HepG2 (cell line): ENCODE results near the gene RIPK3. TPM values are rescaled to one million over a fixed set of nuclear protein-coding genes. Genes with fewer than 3 reads are reported as not detected.

Source experiments
- ASH2L ChIP-seq: fragments of 300-600, 200-600 bp; sonication (generic); IDR thresholded peaks from 2 replicates; pipeline ENCODE4 v1.7.0; 2017; ENCODE audit warnings: low read depth, mild to moderate bottlenecking, moderate library complexity, mixed read lengths, low read length; ENCODE audit not compliant: insufficient read length
- ATAD3A ChIP-seq: sonication (generic); formaldehyde crosslinking; IDR thresholded peaks from 2 replicates; pipeline ENCODE4 v1.4.0; 2020; ENCODE audit warnings: missing genetic modification reagents
- CBX1 ChIP-seq: IDR thresholded peaks from one replicate; pipeline ENCODE4 v1.6.1; 2016; ENCODE audit warnings: antibody characterized with exemption, low read depth
- MTF1 ChIP-seq: sonication (generic); formaldehyde crosslinking; IDR thresholded peaks from 2 replicates; pipeline ENCODE4 v1.5.0; 2020; ENCODE audit warnings: missing genetic modification reagents
- PAX8 ChIP-seq: sonication (generic); formaldehyde crosslinking; IDR thresholded peaks from 2 replicates; pipeline ENCODE4 v1.8.0; 2022; ENCODE audit warnings: mild to moderate bottlenecking, missing genetic modification reagents, borderline replicate concordance
- PRDM15 ChIP-seq: sonication (generic); formaldehyde crosslinking; IDR thresholded peaks from 2 replicates; pipeline ENCODE4 v1.4.0; 2020; ENCODE audit warnings: missing genetic modification reagents
- SALL2 ChIP-seq: sonication (generic); formaldehyde crosslinking; IDR thresholded peaks from 2 replicates; pipeline ENCODE4 v1.8.1; 2023; ENCODE audit warnings: mild to moderate bottlenecking, missing genetic modification reagents, inconsistent platforms
- U2AF1 ChIP-seq: fragments of 200-400 bp; formaldehyde crosslinking; optimal IDR thresholded peaks from 2 replicates; pipeline ENCODE3; 2017; ENCODE audit warnings: mild to moderate bottlenecking, low read depth, low read length
- ZFP82 ChIP-seq: sonication (generic); formaldehyde crosslinking; IDR thresholded peaks from 2 replicates; pipeline ENCODE4 v1.5.1; 2020; ENCODE audit warnings: mild to moderate bottlenecking, missing genetic modification reagents, borderline replicate concordance
- ZFY ChIP-seq: sonication (generic); formaldehyde crosslinking; IDR thresholded peaks from 2 replicates; pipeline ENCODE4 v1.4.0; 2020; ENCODE audit warnings: missing genetic modification reagents
- ZNF20 ChIP-seq: sonication (generic); formaldehyde crosslinking; IDR thresholded peaks from 2 replicates; pipeline ENCODE4 v1.4.0; 2020; ENCODE audit warnings: mild to moderate bottlenecking, moderate library complexity, missing genetic modification reagents
- ZNF205 ChIP-seq: IDR thresholded peaks from 2 replicates; pipeline ENCODE4 v1.6.1; 2018; ENCODE audit warnings: missing biosample characterization, missing genetic modification reagents
- ZNF547 ChIP-seq: sonication (generic); formaldehyde crosslinking; IDR thresholded peaks from 2 replicates; pipeline ENCODE4 v1.5.1; 2020; ENCODE audit warnings: mild to moderate bottlenecking, missing genetic modification reagents
- polyA plus RNA-seq, 8 experiments: library from polyadenylated mRNA; depleted of rRNA in 3 of 8; stranded (reverse) in 7 of 8; unstranded in 1 of 8; fragments of >200 nt; fragmentation: Illumina TruSeq in 4 of 8; extraction: Trizol in 4 of 8; gene quantifications; 2 replicates each; pipeline versions ENCODE4 v1.2.1 to v1.2.3, GENCODE V29; 2011 to 2016; ENCODE audit warnings: low read depth in 4 of 8, missing spikeins in 1 of 8, mixed read lengths in 1 of 8; ENCODE audit not compliant: insufficient read depth in 1 of 8
- total RNA-seq, 5 experiments: library from RNA; depleted of rRNA; stranded (reverse); fragments of >200 nt; fragmentation: Illumina TruSeq; extraction: Trizol; gene quantifications; 2 replicates each; pipeline ENCODE4 v1.2.3, GENCODE V29; 2016; ENCODE audit warnings: low read depth in 1 of 5
- TF ChIP-seq, protein P1 (sequence below): sonication (generic); formaldehyde crosslinking; IDR thresholded peaks from 2 replicates; pipeline ENCODE4 v1.5.1; 2020; ENCODE audit warnings: mild to moderate bottlenecking, missing genetic modification reagents, borderline replicate concordance
- TF ChIP-seq, protein P2 (sequence below): sonication (generic); formaldehyde crosslinking; conservative IDR thresholded peaks from 2 replicates; pipeline ENCODE4 v1.8.0; 2022; ENCODE audit warnings: missing genetic modification reagents
- TF ChIP-seq, protein P3 (sequence below): sonication (generic); formaldehyde crosslinking; IDR thresholded peaks from 2 replicates; pipeline ENCODE4 v1.4.0; 2020; ENCODE audit warnings: mild to moderate bottlenecking, missing genetic modification reagents

RIPK3 gene
- total and polyA plus RNA-seq, 2 of the 13 experiments (the other 11 are each of a cell fraction or from before 2014, with no cell fraction given): not detected

- TF ChIP-seq ATAD3A (CRISPR knock-in tag): 0 out of 2 replicates have a peak, but pooled peaks have one; percentile 48
- TF ChIP-seq, protein P1, sequence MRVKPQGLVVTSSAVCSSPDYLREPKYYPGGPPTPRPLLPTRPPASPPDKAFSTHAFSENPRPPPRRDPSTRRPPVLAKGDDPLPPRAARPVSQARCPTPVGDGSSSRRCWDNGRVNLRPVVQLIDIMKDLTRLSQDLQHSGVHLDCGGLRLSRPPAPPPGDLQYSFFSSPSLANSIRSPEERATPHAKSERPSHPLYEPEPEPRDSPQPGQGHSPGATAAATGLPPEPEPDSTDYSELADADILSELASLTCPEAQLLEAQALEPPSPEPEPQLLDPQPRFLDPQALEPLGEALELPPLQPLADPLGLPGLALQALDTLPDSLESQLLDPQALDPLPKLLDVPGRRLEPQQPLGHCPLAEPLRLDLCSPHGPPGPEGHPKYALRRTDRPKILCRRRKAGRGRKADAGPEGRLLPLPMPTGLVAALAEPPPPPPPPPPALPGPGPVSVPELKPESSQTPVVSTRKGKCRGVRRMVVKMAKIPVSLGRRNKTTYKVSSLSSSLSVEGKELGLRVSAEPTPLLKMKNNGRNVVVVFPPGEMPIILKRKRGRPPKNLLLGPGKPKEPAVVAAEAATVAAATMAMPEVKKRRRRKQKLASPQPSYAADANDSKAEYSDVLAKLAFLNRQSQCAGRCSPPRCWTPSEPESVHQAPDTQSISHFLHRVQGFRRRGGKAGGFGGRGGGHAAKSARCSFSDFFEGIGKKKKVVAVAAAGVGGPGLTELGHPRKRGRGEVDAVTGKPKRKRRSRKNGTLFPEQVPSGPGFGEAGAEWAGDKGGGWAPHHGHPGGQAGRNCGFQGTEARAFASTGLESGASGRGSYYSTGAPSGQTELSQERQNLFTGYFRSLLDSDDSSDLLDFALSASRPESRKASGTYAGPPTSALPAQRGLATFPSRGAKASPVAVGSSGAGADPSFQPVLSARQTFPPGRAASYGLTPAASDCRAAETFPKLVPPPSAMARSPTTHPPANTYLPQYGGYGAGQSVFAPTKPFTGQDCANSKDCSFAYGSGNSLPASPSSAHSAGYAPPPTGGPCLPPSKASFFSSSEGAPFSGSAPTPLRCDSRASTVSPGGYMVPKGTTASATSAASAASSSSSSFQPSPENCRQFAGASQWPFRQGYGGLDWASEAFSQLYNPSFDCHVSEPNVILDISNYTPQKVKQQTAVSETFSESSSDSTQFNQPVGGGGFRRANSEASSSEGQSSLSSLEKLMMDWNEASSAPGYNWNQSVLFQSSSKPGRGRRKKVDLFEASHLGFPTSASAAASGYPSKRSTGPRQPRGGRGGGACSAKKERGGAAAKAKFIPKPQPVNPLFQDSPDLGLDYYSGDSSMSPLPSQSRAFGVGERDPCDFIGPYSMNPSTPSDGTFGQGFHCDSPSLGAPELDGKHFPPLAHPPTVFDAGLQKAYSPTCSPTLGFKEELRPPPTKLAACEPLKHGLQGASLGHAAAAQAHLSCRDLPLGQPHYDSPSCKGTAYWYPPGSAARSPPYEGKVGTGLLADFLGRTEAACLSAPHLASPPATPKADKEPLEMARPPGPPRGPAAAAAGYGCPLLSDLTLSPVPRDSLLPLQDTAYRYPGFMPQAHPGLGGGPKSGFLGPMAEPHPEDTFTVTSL (CRISPR knock-in tag): no peak; the same call in 1 of the 2 replicates
- TF ChIP-seq ZFY (CRISPR knock-in tag): peak; percentile 72
- peak; percentile 90; the same call in 1 of the 2 replicates for TF ChIP-seq PAX8 (CRISPR knock-in tag)
- TF ChIP-seq PRDM15 (CRISPR knock-in tag): peak; percentile 92
- TF ChIP-seq ZNF547 (CRISPR knock-in tag): peak; percentile 85; the same call in 1 of the 2 replicates
- TF ChIP-seq, protein P2, sequence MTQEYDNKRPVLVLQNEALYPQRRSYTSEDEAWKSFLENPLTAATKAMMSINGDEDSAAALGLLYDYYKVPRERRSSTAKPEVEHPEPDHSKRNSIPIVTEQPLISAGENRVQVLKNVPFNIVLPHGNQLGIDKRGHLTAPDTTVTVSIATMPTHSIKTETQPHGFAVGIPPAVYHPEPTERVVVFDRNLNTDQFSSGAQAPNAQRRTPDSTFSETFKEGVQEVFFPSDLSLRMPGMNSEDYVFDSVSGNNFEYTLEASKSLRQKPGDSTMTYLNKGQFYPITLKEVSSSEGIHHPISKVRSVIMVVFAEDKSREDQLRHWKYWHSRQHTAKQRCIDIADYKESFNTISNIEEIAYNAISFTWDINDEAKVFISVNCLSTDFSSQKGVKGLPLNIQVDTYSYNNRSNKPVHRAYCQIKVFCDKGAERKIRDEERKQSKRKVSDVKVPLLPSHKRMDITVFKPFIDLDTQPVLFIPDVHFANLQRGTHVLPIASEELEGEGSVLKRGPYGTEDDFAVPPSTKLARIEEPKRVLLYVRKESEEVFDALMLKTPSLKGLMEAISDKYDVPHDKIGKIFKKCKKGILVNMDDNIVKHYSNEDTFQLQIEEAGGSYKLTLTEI (CRISPR knock-in tag): no peak
- TF ChIP-seq MTF1 (CRISPR knock-in tag): no peak
- no peak for TF ChIP-seq ZNF20
- 0 out of 2 replicates have a peak, but pooled peaks have one; percentile 32 for TF ChIP-seq ZFP82
- TF ChIP-seq CBX1: peak; percentile 80
- TF ChIP-seq U2AF1: peak; percentile 5
- peak; percentile 89 for TF ChIP-seq SALL2
- TF ChIP-seq, protein P3, sequence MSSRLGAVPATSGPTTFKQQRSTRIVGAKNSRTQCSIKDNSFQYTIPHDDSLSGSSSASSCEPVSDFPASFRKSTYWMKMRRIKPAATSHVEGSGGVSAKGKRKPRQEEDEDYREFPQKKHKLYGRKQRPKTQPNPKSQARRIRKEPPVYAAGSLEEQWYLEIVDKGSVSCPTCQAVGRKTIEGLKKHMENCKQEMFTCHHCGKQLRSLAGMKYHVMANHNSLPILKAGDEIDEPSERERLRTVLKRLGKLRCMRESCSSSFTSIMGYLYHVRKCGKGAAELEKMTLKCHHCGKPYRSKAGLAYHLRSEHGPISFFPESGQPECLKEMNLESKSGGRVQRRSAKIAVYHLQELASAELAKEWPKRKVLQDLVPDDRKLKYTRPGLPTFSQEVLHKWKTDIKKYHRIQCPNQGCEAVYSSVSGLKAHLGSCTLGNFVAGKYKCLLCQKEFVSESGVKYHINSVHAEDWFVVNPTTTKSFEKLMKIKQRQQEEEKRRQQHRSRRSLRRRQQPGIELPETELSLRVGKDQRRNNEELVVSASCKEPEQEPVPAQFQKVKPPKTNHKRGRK (CRISPR knock-in tag): no peak
- TF ChIP-seq ASH2L: peak; percentile 72
- peak; percentile 91; the same call in 1 of the 2 replicates for TF ChIP-seq ZNF205
Measured at GRCh38 chr14:24365600-24366412, 26.0 kb upstream of the RIPK3 start (continued).
